HG02678 (cell line): Measurements from ENCODE around the gene HORMAD2.

Experiments used
- ATAC-seq: cut with Tn5 transposase; IDR thresholded peaks from one replicate; pipeline ENCODE4 v1.9.1; 2021; ENCODE audit warnings: mild to moderate bottlenecking, moderate library complexity; ENCODE audit not compliant: unreplicated experiment

HORMAD2 gene

GRCh38 chr22:30222321-30222720, 142.1 kb downstream of the HORMAD2 start:
- ATAC-seq = no peak

- ATAC-seq = no peak
These were observed 143.0 kb downstream of the HORMAD2 start for GRCh38 chr22:30223303-30223702.

GRCh38 chr22:30224161-30224857, 144.0 kb downstream of the HORMAD2 start:
- ATAC-seq = no peak

GRCh38 chr22:30225220-30225927, 145.1 kb downstream of the HORMAD2 start:
- ATAC-seq = no peak

- no peak for ATAC-seq
These were observed 146.0 kb downstream of the HORMAD2 start for GRCh38 chr22:30226192-30226832.
